Non-pigmented ciliary epithelial cell (primary cell): ENCODE results near the gene SUFU.
"Not testable (repeated sequence)": the region's sequence is repeated elsewhere in the genome, so short reads cannot be mapped to it uniquely, and the experiment has no call there.

Experiments
- DNase-seq: peaks from one replicate; pipeline ENCODE4 v3.0.0-alpha.2; 2010; ENCODE audit warnings: low read depth

SUFU gene

DNA sequence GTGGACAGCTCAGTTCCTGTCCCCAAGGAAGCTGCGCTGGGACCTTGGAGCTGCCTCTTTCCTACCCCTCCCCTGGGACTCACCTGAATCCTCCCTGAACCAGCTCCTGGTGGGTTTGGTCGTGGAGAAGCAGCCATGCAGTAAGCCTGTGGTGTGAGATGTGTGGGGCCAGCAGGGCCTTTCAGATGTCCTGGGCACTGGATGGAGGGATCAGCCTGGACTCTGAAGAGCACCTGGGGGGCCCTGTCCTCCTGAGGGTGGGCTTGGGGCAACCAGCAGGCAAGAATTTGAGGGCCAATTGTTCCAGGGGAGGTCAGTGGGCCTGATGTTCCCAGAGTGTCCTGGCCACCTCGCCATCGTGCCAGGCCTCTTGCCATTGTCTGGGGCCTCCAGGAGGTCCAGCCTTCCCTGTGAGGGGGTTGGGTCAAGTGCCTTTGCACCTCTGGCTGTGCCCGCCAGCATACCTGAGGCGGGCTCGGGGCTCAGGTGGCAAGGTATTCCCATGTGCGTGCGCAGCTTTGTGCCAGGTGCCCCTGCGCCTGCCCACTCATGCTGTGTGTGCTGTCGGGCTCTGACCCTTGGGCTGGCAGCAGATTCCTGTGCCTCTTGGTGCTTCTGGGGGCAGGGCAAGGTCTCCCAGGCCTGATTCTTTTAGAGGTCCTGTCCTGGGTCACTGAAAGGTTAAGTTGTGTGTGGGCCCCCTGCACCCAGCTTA, 147.8 kb downstream of the SUFU start:
- no peak for DNase-seq

DNA sequence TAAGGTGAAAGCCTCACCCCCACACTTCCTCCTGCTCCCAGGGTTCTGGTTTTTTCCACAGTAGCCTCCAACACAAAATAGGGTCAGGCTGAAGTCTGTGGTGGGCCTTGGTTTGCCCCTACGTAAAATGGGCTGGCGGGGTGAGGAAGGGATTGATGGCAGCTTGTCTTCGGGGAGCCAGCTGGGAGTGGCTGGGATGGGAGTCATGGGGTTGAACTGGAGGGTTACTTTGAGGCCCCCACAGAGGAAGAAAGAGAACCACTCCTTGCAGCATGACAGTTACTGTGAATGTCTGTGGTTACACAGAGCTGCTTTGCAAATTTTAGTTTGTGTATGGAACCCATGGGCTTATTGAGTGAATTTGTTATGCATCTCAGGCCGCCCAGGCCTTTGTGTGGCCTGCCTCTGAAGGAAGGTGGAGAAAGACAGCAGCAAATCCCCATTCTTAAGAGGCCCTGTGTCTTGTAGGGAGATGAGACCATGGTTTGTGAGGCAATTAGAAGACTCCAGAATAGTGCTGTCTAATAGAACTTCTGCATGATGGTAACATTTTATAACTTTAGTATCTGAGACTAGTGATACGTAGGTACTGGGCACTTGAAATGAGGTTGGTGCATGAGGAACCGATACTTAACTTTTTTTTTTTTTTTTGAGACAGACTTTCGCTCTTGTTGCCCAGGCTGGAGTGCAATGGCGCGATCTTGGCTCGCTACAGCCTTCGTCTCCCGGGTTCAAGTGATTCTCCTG, 148.6 kb downstream of the SUFU start:
- no peak for DNase-seq

DNA sequence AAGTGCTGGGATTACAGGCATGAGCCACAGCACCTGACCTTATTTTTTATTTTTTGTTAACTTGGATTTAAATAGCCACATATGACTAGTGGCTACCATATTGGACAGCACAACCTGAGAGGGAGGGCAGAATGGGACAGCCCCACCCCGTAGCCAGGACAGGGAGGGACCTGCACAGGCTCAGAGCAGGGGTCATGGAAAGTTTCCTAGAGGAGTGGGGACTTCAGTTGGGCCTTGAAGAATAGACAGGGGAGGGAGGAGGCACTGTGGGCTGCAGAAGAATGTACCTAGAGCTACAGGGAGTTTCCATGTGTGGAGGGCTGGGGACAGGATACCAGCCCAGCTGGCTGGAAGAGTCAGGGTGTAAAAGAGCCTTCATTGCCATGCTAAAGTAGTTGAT, 149.3 kb downstream of the SUFU start:
- no peak for DNase-seq

DNA sequence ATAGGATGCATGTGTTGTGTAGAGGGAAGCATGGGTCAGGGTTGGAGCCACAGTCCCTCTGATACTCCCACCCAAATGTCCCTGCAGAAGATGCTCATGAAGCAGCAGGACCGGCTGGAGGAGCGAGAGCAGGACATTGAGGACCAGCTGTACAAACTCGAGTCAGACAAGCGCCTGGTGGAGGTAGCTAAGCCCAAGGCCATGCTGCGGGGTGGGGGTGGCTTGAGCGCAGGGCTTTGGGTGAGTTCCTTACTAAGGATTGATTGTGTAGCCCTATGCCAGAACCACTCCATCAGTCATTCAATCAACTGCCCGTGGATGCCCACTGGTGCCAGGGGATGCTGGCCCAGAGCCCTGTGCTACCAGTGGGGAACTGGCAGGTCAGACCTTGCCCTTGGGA, 150.8 kb downstream of the SUFU start:
- no peak for DNase-seq

DNA sequence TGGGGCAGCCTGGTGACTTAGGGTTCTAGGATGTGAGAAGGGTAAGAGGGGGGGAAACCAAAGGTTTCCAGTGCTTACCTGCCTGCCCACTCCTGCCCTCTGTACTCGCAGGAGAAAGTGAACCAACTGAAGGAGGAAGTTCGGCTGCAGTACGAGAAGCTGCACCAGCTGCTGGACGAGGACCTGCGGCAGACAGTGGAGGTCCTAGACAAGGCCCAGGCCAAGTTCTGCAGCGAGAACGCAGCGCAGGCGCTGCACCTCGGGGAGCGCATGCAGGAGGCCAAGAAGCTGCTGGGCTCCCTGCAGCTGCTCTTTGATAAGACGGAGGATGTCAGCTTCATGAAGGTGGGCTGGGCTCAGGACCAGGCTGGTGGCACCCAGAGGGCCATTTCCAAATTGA, 151.2 kb downstream of the SUFU start:
- DNase-seq, result no peak

DNA sequence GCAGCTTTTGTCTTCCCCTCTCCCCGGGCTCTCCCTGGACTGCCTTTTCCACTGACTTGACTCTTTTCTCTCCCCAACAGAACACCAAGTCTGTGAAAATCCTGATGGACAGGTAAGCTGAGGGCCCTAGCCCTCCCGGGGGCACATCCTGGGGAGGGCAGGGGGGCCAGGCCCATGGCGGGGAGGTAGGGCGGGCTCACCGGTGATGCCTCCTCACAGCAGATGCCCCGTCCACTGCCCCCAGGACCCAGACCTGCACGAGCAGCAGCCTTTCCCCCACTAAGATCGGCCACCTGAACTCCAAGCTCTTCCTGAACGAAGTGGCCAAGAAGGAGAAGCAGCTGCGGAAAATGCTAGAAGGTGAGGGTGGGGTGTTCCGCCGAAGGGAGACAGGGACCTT, 152.3 kb downstream of the SUFU start:
- DNase-seq, result no peak

DNA sequence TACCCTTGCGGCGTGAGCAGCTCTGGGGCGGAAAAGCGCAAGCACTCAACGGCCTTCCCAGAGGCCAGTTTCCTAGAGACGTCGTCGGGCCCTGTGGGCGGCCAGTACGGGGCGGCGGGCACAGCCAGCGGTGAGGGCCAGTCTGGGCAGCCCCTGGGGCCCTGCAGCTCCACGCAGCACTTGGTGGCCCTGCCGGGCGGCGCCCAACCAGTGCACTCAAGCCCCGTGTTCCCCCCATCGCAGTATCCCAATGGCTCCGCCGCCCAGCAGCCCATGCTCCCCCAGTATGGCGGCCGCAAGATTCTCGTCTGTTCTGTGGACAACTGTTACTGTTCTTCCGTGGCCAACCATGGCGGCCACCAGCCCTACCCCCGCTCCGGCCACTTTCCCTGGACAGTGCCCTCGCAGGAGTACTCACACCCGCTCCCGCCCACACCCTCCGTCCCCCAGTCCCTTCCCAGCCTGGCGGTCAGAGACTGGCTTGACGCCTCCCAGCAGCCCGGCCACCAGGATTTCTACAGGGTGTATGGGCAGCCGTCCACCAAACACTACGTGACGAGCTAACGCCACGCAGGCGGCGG, 153.1 kb downstream of the SUFU start:
- DNase-seq, result no peak

DNA sequence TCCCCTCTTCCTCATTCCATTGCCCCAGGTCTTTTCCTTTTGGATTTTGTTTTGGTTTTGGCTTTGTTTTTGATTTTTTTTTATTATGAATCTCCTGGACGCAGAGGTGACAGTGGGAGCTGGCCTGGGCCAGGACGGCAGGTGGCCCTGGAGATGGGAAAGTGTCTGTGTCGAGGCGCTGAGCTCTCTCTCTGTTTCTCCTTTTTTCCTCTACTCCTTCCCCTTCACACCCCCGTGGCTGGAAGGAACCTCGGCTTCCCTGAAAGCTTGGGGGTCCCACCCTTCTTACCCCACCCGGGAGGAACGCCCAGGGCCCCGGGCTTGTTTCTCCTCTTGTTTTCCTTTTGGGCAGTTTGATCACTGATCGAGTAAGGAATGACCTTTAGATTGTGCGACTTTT, 153.7 kb downstream of the SUFU start:
- DNase-seq, result no peak

DNA sequence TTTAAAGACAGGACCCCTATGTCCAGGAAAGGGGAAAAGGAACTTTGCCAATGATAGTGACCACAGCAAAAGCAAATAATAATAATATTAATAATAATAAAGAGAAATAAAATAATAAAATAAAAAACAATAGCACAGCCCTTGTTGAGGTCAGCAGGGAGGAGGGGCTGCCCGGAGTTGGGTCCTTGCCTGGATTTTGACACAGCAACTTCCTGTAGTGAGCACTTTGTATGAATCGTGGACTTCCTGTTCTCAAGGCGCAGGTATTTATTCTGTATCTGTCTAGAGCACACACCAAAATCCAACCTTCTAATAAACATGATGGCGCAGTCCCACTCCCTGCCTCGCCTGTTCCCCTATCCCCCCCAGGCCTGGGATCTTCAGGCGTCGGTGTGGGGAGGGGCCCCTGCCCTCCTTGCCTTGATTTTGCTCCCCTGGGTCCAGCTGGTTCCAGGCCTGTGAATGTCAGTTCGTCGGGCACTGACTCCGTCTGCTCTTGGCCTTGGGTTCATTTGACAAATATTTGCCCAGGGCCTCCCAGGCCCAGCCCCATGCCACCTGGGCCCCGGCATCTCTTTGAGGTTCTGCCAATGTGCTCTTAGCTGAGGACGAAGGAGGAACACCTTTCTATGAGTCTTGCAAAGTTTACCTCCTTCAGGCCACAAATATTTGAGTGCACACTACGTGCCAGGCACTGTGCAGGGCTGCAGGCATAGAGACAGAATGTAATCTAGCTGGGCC, 154.4 kb downstream of the SUFU start:
- no peak for DNase-seq

DNA sequence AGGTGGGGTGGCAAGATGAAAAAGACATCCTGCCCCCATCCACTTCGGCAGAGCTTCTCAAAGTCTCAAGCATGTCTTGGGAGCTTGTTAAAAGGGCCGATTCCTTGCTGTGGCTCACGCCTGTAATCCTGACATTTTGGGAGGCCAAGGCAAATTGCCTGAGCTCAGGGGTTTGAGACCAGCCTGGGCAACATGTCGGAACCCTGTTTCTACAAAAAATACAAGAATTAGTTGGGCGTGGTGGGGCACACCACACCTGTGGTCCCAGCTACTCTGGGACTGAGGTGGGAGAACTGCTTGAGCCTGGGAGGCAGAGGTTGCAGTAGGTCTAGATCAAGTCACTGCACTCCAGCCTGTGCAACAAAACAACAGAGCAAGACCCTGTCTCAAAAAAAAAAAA, 155.0 kb downstream of the SUFU start:
- DNase-seq, result no peak

DNA sequence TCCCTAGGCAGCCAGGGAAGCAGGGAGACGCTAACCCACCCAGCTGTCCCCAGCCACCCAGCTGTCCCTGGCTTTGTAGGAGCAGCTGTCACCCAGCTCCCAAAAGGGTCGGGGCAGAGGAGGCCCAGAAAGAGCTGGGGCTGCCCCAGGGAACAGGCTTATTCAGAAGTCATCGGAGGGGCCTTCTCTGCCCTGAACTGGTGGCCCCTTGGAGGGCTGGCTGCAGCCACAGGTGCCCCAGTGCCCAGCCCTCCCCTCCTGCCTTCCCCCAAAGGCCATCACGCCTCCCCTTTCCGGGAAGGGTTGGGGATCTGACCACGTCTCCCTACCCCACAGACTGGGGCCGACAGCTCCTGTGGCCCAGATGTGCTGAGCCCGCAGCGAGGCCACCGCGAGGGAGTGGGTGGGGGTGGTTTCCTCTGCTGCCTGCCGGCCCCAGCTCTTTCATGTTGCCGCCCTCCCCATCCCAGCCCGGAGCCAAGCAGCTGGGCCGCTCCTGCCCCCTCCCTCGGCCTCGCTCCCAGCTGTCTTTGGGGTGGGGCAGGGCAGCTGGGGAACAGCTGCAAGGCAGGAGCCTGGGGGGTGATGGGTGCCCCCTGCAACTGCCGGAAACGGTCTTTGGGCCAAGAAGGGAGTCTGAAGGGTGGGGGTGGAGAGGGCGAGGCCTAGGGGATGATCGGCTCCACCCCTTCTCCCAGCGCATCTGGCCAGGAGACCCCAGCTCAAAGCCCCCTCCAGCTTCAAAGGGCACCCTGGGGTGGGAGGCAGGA, 157.3 kb downstream of the SUFU start:
- no peak for DNase-seq

DNA sequence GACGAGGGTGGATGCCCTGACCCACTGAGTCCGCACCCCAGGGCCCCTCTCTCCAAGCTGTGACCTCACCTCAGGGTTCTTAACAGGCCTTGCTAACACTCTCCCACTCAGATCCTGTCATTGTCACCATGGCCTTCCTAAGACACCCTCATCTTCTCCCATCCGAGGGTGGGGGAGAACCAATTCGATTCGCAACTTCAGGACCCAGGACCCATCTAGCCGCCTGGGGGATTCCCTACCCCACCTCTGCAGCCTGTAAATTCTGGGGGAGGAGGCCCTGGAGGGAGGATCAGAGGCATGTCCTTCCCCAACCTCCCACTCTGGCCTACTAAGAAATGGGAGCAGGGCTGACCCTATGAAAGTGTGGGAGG, 157.9 kb downstream of the SUFU start:
- no peak for DNase-seq

DNA sequence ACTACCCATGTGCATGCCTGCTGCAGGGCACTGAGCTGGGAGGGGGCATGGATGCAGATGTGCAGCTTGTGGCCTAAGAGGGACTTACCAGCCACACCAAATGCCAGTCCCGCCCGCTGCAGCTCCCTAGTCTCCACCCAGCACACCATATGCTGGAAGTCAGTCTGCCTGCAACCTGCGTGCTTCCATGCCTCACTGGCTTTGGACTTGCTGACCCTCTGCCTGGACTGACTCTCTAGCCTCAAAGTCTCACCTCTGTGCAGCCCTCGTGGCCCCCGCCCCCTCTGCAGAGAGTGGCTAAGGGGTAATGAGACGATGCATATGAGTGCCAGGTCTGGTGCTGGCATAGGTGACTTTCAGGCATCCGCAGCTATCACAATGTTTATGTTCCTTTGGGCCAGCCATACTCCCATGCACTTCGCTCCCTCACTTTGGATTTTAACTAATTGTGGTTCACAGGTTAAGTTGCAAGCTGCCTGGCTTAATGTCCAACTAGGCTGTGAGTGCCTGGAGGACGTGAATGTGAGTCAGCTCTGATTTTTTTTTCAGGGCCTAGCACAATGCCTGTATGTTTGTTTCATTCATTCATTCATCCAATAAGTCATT, 162.2 kb downstream of the SUFU start:
- DNase-seq, result no peak

DNA sequence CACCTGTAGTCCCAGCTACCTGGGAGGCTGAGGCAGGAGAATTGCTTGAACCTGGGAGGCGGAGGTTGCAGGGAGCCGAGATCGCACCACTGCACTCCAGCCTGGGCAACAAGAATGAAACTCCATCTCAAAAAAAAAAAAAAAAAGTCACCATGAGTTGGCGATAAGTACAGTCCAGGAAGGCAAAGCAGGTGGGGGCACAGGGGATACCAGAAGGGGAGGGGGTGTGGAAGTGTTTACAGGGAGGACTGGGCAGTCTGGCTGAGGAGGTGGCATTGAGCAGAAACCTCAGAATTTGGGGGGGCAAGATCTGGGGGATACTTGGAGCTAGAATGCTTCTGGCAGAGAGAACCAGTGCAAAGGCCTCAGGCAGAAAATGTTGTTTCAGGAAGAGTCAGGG, 163.6 kb downstream of the SUFU start:
- DNase-seq, result not testable (repeated sequence)

DNA sequence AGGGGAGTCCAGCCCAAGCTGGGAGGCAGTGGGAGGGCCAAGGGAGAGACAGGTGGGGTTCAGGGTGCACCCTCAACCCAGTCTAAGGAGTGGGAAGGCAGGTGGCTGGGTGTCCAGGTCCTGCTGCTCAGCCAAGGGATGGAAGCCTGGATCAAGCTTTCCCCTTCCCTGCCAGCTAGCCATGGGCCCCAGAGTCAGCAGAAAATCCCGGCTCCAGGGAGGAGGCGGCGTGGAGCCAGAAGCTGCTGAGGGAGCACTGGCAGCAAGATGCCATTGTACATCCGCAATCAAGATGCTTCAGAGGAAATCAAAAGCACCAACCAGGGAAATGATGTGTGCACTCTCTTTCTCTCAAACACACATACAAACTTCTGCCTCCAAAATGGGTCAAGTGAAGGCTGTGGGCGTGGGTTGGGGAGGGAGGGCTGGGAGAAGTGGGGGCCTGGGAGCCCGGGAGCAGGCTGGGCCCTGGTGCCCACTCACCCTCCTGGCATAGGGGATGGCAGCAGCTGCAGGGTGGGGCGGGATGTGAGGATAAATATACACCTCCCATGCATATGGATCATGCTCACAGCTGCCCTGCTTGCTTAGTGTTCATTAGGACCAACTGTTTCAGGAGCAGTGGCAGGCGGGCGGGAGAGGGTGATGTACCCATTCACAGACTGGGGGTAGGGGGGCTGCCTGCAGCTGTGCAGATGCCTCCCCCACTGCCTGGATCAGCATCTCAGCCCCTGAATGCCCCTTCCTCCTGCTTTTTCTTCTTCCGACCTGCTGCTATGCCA, 164.7 kb downstream of the SUFU start:
- no peak for DNase-seq

DNA sequence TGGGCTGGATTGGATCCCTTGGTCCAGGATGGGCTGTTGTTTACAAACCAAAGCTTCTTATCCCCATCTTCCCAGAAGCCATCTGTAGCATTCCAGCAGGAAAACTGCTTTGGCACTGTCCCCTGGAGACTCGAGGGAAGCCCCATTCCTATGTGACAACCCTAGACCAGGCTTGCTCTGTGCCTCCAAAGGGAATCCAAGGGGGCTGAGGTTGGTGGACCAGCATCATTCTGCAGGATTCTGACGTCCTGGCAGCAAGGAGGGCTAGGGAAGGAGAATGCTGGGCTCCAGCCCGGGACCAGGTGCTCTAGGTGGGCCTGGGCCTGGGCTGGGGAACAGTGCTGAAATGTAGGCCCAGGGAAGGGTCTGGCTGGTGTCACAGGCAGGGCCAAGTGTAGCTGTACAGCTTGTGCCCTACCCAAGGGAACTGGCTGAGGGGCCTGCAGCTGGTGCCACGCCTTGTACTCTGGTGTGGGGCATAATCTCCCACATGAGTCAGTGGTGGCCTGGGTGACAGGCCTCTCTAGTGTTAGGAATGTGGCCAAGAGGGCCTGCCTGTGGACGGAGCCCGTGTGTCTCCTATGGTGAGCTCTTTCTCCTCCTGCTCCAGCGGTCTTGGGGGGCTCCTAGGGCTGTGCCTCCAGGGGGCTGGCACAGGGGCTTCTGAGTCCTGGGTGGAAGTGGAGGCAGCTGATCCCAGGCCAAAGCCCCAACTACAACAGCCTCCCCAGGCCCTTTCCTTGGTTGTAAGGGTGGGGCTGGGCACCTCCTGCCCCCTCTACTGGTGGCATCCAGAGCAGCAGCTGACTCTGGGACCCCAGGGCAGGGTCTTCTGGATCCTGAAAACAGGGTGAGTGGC, 165.7 kb downstream of the SUFU start:
- no peak for DNase-seq

DNA sequence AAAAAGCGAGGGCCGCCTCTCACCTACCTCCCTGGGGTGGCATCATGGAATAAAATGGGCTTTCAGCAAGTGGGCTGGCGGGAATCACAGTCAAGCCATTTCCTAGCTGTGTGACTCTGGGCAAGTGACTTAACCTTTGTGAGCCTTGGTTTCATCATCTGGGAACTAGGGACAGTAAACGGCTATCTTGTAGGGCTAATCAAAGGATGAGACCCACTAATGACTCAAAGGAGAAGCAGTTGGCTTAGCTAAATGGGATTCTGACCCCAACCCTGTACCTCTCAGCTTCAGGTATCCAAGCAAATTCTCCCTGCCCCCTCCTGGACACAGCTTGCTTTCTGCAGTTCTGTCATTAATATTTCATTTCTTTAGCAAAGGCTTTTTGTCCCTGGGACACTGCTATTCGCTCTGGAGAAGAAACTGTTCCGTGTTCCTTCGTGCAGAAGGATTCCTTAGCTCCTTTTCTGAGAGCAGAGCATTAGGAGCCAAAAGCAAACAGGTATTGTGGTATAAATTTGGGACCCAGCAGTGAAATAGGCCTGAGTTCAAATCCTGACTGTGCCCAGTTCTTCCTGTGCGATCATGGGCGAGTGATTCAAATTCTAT, 166.4 kb downstream of the SUFU start:
- no peak for DNase-seq

DNA sequence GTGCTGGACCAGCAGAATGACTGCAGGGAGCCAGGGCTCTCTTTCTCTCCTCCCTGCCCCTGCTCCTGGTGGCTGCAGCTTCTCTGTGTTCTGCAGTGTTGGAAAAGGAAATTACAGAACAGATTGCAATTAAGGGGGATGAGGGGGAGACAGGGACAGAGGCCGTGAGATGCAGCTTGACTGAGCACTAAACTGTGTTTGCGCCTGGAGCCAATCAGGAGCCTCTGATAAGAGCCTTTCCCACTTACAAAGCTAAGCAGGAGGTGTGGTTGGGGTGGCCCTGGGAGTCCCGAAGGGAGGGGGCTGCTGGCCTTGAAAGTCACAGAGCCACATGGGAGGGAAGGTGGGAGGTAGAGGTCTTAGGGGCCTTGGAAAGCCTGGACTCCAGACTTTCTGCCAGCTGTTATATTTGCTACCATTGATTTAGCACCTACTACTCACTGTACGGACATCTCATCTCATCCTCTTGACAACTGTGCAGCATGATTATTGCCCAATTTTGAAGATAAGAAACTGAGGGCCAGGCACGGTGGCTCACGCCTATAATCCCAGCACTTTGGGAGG, 167.2 kb downstream of the SUFU start:
- DNase-seq, result no peak

DNA sequence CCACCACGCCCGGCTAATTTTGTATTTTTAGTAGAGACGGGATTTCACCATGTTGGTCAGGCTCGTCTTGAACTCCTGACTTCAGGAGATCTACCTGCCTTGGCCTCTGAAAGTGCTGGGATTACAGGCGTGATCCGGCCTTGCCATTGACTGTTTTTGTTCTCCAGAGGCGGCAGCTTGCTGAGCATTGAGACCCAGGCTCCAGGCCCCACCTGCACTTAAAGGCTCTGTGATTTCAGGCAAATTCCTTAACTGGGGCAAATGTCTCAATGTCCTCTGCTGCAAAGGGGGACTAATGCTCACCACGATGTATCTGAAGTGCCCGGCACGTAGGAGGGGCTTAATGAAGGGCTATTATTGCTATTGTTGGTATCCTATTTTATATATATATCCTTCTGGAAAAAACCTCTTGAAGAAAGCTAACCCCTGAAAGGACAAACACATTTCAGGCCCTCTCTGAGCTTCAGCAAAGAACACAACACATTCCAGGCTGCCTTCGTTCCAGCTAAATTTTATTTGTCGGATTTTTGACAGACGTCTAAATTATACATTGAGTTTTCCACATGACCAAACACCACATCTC, 169.6 kb downstream of the SUFU start:
- no peak for DNase-seq
